NCI-H187 treated with DMSO at 0.1 percent for 48 hours (cell line): Measurements from ENCODE around the gene CHRM4.

Source experiments
- DNase-seq: peaks from one replicate; lab custom pipeline; 2025; lab: John Stamatoyannopoulos, UW

Gene CHRM4

GRCh38 chr11:46391578-46392420 lies at the start of gene CHRM4:
Gene CHRM4, minus strand, starts transcription at chr11:46391776. Its CDS starts 5,219 bp downstream, at chr11:46386557.
- DNase-seq, result no peak

- no peak for DNase-seq
These were observed 46.6 kb upstream of the CHRM4 start for GRCh38 chr11:46438211-46438610.

- no peak for DNase-seq
These were observed 45.6 kb upstream of the CHRM4 start for GRCh38 chr11:46437122-46437689.

GRCh38 chr11:46436113-46436512 lies 44.5 kb upstream of the CHRM4 start:
- DNase-seq, result no peak

- DNase-seq, result no peak
These were observed 44.1 kb upstream of the CHRM4 start for GRCh38 chr11:46435679-46436078.

- no peak for DNase-seq
These were observed 39.6 kb upstream of the CHRM4 start for GRCh38 chr11:46431211-46431610.

GRCh38 chr11:46429717-46430116 lies 38.1 kb upstream of the CHRM4 start:
- DNase-seq, result no peak

GRCh38 chr11:46427364-46427763 lies 35.8 kb upstream of the CHRM4 start:
- DNase-seq, result no peak

- DNase-seq, result no peak
These were observed 34.8 kb upstream of the CHRM4 start for GRCh38 chr11:46426233-46426991.

GRCh38 chr11:46422588-46422987 lies 31.0 kb upstream of the CHRM4 start:
- no peak for DNase-seq

- no peak for DNase-seq
These were observed 29.8 kb upstream of the CHRM4 start for GRCh38 chr11:46421257-46421880.

GRCh38 chr11:46420513-46420912 lies 28.9 kb upstream of the CHRM4 start:
- DNase-seq, result no peak

GRCh38 chr11:46418751-46419150 lies 27.2 kb upstream of the CHRM4 start:
- no peak for DNase-seq

GRCh38 chr11:46417711-46418110 lies 26.1 kb upstream of the CHRM4 start:
- no peak for DNase-seq

- DNase-seq, result no peak
These were observed 23.3 kb upstream of the CHRM4 start for GRCh38 chr11:46414879-46415278.

GRCh38 chr11:46414466-46414796 lies 22.9 kb upstream of the CHRM4 start:
- DNase-seq, result no peak

GRCh38 chr11:46413760-46414465 lies 22.3 kb upstream of the CHRM4 start:
- DNase-seq, result no peak

GRCh38 chr11:46410021-46410420 lies 18.4 kb upstream of the CHRM4 start:
- no peak for DNase-seq

- no peak for DNase-seq
These were observed 16.9 kb upstream of the CHRM4 start for GRCh38 chr11:46408407-46408986.

- no peak for DNase-seq
These were observed 16.1 kb upstream of the CHRM4 start for GRCh38 chr11:46407635-46408034.

GRCh38 chr11:46404476-46405017 lies 13.0 kb upstream of the CHRM4 start:
- DNase-seq, result no peak
